Measurements from ENCODE around the gene GAD2. TPM values are rescaled to one million over a fixed set of nuclear protein-coding genes. Genes with fewer than 3 reads are reported as not detected.

The GAD2 gene
- total and polyA plus RNA-seq, 9 of the 15 experiments (the other 6 are each of a cell fraction or from before 2014, with no cell fraction given): not detected

DNA sequence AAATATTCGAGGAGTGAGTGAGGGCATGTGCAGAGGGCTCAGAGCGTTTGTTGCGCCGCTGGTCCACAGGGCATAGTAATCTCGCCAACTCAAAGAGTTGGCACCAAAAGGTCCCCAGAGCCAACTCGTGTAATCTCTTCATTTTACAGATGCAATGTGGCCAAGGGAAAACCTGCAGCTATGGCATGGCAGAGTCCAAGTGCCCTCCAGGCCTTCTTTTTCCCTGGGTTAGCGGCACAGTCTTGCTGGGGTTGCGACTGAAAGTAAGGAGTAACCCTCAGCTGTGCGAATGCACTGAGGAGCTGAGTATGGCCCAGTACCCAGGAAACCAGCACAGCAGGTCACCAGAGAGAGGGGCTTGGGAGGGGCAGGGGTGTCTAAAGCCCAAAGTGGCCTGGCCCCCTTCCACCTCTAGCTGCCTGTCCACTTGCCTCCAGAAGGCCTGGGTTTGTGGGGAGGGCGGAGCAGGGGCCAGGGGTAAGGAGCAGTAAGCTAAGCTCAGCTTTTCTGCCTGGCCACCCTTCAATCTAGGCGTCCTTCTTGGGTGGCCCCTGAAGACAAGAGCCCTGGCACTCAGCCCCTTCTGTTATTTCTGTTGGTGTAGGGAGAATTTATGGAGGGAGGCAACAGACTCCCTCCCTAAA, 3.3 kb upstream of the GAD2 start:
- no TSS peak for BruUV-seq (replicated peaks)
- ATAC-seq: no peak
- peaks cover 0 to 13% of the 10 kb centered on the region in 2 experiments; a peak in 1 of 5 replicates for H3K4me1 ChIP-seq (replicated peaks in 1 of 2; ENCODE audit: control insufficient read depth in 2 of 2, insufficient read depth in 2 of 2, low read length in 2 of 2)
- no peak overlapping the region for H3K4me2 ChIP-seq (ENCODE audit: insufficient read depth, low read length)
- no peaks in the 10 kb centered on the region for H4K20me1 ChIP-seq (replicated peaks; ENCODE audit: control insufficient read depth, insufficient read depth, low read length)
- H3K79me2 ChIP-seq (ENCODE audit: control insufficient read depth, insufficient read depth, low read length): no peaks in the 10 kb centered on the region
- no peak overlapping the region for H3K4me3 ChIP-seq
- H3K9me1 ChIP-seq (ENCODE audit: control insufficient read depth, insufficient read depth, low read length): no peaks in the 10 kb centered on the region
- 2% methylated on average over 9 of the region's 11 CpGs for WGBS (ENCODE audit: insufficient coverage, low coverage, missing lambda C conversion rate)
- ChIA-PET CTCF (ENCODE audit: low intra/inter-chr PET ratio) (no interaction called here), POLR2A (interaction anchor here (0.6 kb wide), 1 partner anchor 31 kb away, joined by 3 read pairs; no protein-coding TSS in a partner anchor)
- in situ Hi-C loops (cut with MboI) (no loop called here), intact Hi-C loops (cut with micrococcal nuclease) (no loop called here)
- H3K9me3 ChIP-seq (replicated peaks; ENCODE audit: control insufficient read depth, insufficient read depth, low read depth, low read length): no peaks in the 10 kb centered on the region
- no peak for FAIRE-seq
- no peak overlapping the region for H2AFZ ChIP-seq (ENCODE audit: low read depth, low read length)
- peaks cover 25 to 64% of the 10 kb centered on the region in 2 experiments; a peak in 3 of 5 replicates for H3K27me3 ChIP-seq (ENCODE audit: control insufficient read depth in 2 of 2, insufficient read depth in 2 of 2, low read length in 2 of 2)
- no peak overlapping the region for H3K9ac ChIP-seq (ENCODE audit: insufficient read depth in 1 of 2, low read depth in 2 of 2, low read length in 2 of 2)
- no peaks in the 10 kb centered on the region for H3K36me3 ChIP-seq (ENCODE audit: control insufficient read depth, insufficient read depth, low read length)
- TF ChIP-seq, protein P1, sequence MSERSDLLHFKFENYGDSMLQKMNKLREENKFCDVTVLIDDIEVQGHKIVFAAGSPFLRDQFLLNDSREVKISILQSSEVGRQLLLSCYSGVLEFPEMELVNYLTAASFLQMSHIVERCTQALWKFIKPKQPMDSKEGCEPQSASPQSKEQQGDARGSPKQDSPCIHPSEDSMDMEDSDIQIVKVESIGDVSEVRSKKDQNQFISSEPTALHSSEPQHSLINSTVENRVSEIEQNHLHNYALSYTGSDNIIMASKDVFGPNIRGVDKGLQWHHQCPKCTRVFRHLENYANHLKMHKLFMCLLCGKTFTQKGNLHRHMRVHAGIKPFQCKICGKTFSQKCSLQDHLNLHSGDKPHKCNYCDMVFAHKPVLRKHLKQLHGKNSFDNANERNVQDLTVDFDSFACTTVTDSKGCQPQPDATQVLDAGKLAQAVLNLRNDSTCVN (CRISPR knock-in tag; IDR thresholded peaks at IDR 0.05): no peak
- TF ChIP-seq SETDB1 (IDR thresholded peaks at IDR 0.05; ENCODE audit: low read length) (no peak), MCM3 (IDR thresholded peaks at IDR 0.05) (no peak)
- TF ChIP-seq, protein P2, sequence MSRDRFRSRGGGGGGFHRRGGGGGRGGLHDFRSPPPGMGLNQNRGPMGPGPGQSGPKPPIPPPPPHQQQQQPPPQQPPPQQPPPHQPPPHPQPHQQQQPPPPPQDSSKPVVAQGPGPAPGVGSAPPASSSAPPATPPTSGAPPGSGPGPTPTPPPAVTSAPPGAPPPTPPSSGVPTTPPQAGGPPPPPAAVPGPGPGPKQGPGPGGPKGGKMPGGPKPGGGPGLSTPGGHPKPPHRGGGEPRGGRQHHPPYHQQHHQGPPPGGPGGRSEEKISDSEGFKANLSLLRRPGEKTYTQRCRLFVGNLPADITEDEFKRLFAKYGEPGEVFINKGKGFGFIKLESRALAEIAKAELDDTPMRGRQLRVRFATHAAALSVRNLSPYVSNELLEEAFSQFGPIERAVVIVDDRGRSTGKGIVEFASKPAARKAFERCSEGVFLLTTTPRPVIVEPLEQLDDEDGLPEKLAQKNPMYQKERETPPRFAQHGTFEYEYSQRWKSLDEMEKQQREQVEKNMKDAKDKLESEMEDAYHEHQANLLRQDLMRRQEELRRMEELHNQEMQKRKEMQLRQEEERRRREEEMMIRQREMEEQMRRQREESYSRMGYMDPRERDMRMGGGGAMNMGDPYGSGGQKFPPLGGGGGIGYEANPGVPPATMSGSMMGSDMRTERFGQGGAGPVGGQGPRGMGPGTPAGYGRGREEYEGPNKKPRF (IDR thresholded peaks at IDR 0.05; ENCODE audit: low read depth, low read length): no peak
- no peak overlapping the region for H3K27ac ChIP-seq (ENCODE audit: extremely low read depth, low read depth, low read length)
- DNase-seq (ENCODE audit: extremely low read depth in 1 of 4, low spot score in 3 of 4): no peak

Measured in K562 (cell line).